ENCODE measurements around the gene WDR46.

WDR46 gene

GRCh38 chr6:33288921-33289783, at the start of gene WDR46, which contains the start of gene PFDN6:
WDR46 (minus strand) TSS chr6:33289239; CDS start chr6:33289170, 69 bp downstream.
PFDN6 (plus strand) TSS chr6:33289601; CDS start chr6:33289857, 256 bp downstream.
- peak; percentile 64 for DNase-seq (ENCODE audit: low read depth)

DNA sequence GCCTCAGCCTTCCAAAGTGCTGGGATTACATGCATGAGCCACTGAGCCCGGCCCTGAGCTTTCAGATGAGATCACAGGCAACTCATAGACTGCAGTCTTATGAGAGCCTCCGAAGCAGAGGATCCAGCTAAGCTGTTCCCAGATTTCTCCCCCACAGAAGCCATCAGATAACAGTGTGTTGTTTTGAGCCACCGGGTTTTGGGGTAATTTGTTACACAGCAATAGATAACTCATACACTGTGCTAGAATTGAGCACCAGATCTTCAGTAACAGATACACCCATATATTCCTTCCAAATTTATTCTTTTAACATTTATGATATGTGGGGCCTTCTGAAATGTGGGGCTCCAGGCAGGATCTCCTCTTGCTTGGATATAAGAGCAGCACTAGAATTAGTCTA, 47.5 kb upstream of the WDR46 start:
- DNase-seq (ENCODE audit: low read depth): no peak

GRCh38 chr6:33335916-33336315, 46.9 kb upstream of the WDR46 start:
- DNase-seq (ENCODE audit: low read depth): no peak

DNA sequence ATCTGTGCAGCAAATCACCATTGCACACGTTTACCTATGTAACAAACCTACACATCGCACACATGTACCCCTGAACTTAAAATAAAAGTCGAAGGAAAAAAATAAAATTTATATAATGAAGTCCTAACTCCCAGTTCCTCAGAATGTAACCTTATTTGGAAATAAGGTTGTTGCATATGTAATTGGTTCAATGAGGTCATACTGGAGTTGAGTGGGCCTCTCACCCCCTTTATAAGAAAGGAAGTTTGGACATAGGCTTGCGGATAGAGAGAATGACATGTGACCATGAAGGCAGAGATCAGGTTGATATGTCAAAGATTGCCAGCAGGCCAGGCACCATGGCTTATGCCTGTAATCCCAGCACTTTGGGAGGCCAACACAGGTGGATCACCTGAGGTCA, 44.6 kb upstream of the WDR46 start:
- DNase-seq (ENCODE audit: low read depth): no peak

DNA sequence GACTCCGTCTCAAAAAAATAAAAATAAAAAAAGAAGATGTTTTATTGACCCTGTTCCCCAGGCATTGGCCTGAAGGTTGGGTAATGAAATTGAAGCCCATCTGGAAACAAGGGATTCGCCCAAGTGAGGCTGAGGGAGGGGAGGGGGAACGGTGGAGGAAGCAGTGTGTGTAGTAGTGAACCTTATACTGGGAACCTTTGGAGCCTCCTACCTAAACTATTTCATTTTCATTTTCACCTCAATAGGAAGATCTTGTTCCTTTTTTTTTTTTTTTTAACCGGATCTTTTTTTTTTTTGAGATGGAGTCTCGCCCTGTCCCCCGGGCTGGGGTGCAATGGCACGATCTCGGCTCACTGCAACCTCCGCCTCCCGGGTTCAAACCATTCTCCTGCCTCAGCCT, 41.7 kb upstream of the WDR46 start:
- DNase-seq (ENCODE audit: low read depth): no peak

DNA sequence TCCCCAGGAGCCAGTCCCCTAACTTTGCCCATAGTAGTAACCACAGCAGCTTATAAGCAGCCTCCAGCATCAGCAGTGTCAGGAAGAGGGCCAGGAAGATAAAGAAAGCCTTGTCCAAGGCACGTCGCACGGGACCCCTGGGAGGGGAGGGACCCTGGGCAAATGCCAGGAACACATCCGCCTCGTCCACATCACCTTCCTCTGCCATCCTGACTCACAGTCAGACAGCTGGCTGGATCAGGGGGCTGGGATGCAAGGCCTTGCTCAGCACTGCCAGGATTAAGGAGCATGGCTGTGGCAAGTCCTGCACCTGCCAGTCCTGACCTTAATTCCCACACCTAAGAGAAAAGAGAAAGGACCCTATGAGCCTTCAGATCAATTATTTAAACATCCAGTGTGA, 40.0 kb upstream of the WDR46 start:
- DNase-seq (ENCODE audit: low read depth): no peak

DNA sequence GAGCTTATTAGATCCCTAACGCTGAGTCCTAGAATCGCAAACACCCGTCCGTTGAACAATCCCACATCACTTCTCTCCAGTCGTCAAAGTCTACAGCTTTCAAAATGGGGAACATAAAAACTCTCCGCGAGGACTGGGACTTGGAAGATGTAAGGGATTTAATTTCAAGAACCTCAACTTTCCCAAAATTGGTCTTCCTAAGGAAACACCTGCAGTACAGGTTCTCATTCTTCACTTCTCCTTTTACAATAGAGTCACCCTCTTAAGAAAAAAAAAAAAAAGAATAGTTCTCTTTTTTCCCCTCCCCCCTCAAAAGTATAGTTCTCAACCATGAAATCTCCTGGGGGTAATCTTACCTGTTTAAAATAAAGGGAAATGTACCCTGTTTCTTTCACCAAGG, 35.1 kb upstream of the WDR46 start:
- no peak for DNase-seq (ENCODE audit: low read depth)

DNA sequence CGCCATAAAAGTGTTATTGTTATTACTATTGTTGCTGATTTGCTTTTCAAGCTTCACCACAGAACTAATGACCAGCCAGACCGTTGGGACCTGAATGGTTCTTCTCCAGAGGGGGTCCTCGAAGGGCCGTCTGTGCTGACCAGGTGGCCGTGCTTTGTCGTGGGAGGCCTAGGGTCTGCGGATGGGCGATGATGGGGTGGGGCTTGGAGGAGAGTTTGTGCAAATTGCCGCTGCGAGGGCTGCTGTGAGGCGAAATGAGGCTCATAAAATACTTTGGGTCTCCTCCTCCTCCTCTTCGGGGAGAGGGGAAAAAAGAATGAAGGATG, 34.5 kb upstream of the WDR46 start:
- no peak for DNase-seq (ENCODE audit: low read depth)

- DNase-seq (ENCODE audit: low read depth): no peak
Observed at GRCh38 chr6:33321227-33321626, 32.2 kb upstream of the WDR46 start.

GRCh38 chr6:33320315-33321181, 31.5 kb upstream of the WDR46 start:
- no peak for DNase-seq (ENCODE audit: low read depth)

DNA sequence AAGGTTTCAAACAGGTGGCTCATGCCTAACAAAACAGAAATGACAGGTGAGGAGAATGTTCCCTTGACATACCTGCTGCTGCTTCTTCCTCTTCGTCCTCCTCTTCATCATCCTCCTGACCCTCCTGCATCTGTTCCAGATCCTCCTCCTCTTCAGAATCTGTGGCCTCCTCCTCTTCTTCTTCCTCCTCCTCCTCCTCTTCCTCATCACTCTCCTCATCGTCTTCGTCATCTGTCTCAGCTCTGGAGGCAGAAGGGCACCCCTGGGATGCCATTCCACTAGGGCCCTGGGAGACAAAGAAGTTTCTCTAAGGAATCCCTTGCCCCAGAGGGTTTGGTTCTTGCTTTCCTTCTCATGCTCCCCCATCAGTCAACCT, 30.9 kb upstream of the WDR46 start:
- no peak for DNase-seq (ENCODE audit: low read depth)

- DNase-seq (ENCODE audit: low read depth): no peak
Observed at GRCh38 chr6:33318426-33319073, 29.5 kb upstream of the WDR46 start.

DNA sequence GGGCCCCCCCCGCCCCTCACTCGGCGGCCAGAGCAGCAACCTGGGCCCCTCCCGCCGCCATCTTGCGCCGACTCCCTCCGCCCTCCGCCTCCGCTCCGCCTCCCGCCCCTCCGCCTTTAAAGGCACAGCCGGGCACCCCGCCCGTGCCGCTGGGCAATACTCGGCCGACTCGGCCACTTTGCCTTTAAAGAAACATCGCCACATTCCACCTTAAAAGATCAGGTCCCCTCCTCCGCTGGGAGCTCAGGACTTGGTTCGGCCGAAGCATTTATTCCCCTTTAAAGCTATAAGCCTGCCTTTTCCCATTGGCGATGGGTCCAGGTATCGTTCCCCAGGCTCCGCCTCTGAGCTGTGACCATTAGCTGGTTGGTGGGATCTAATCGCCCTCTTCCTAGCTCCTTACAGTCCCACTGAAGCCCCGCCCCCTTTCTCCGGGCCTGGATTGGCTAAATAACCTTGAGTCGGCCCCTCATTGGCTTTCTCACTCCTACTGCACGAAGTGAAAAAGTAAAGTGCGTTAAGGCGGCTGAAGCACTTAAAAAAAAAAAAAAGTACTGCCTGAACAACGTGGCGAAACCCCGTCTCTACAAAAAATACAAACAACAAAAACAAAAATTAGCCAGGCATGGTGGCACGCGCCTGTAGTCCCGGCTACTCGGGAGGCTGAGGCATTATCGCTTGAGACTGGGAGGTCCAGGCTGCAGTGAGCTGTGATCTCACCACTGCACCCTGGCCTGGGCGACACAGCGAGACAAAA, 28.8 kb upstream of the WDR46 start, which contains the start of gene ZBTB22:
ZBTB22 (minus strand) TSS at position 76 of the 757 bp plus-strand sequence. CDS start 828 bp downstream, outside the sequence.
- peak; percentile 96 for DNase-seq (ENCODE audit: low read depth)

- no peak for DNase-seq (ENCODE audit: low read depth)
Observed at GRCh38 chr6:33317419-33317668, 28.3 kb upstream of the WDR46 start.

DNA sequence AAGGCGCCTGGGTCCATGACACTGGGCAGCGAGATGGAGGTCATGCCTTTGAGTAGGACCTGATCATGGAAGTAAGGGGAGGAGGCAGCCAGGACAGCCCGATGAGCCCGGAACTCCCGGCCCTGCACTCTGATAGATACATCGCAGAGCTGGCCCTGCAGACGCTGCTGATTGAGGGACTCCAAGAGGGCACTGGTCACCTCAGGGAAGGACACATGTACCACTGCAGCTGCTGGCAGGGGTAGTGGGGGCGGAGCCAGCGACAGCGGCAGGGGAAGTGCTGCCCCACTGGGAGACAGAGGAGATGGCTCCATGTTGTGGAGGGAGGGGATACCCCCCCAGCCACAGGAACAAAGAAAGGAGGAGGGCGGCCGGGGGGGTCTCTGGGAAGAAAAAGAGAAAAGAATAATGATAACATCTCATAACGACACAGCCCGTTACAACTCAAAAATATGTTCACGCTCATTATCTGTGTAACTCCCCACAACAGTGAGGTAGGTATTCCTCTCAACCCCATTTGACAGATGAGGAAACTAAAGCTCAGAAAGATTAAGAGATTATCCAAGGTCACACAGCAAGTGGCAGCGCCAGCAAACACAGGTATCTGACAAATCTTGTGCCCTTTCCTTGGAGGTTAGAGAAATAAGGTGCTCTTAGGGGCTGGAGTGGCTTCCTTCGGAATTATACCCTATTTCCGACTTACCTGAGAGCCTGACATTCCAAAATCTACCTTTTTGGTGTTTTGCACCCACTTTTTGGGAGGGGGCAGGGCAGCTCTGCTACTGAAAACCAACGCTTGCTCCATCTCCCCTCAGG, 27.8 kb upstream of the WDR46 start:
- DNase-seq (ENCODE audit: low read depth): no peak

DNA sequence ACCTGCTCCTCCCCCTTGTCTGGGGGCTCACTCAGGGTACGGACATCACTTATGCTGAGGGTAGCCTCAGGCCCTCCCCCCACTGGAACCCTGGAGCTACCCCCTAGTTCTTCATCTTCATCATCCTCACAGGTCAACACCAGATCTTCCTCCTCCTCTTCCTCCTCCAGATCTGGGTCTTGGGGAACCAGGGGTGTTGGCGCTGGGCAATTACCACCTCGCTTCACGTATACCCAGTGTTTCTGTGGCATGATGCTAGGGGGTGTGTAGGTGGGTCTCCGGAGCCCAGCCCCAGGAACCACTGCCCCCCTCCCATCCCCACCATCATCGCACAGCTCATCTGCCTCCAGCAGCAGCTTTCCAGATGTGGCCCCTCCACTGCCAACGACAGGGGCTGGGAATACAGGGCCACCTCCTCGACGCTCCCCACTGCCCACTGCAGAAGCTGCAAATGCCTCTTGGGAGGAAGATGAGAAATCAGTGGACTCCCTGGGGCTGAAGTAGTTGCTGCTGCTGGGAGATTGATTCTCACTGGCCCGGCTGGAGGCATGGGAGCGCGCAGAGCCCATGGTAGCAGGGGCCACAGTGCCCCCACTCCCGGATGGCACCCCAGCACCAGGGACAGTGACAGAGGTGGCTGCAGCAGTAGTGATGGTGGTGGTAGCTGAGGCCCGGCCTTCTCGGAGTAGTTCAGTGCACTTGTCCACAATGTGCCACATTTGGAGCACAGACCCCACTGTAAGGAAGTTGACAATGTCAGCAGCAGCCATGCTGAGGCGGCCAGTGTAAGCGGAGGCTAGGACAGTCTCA, 27.0 kb upstream of the WDR46 start:
- no peak for DNase-seq (ENCODE audit: low read depth)

- no peak for DNase-seq (ENCODE audit: low read depth)
Observed at GRCh38 chr6:33314943-33315792, 26.1 kb upstream of the WDR46 start.

DNA sequence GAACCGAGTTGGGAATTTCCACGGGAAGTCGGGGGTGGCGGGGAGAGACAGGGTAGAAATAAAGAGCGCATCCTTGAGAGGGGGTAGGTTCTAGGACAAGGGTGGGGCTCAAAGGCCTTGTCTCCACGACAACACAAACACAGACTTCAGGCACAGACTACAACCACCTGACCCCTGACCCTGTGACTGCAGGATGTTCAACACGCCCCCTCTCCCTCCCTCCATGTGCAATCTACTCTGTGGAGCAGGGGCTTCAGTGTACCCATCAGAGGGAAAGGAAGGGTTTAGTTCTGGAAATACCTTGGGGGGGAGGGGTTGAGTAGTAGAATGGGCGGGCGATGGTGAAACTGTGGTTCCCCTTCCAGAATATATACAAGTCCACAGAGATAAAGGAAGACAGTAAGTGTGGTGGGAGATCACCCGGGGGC, 25.5 kb upstream of the WDR46 start:
- DNase-seq (ENCODE audit: low read depth): peak; percentile 44

Measured in activated T-cell treated with anti-CD3 and anti-CD28 coated beads for 1 hour (primary cell).